Activated CD4-positive, alpha-beta memory T cell treated with anti-CD3 and anti-CD28 coated beads, Interleukin-2, amount 10 ng/mL, durations not matched to agents 7 days and 5 days (primary cell): ENCODE results near the gene METTL25B. TPM values are rescaled to one million over a fixed set of nuclear protein-coding genes. Genes with fewer than 3 reads are reported as not detected.

Source experiments
- CTCF ChIA-PET: fragments of 350-600 bp; sonication (Branson Sonifier 250); formaldehyde crosslinking; loops from one replicate; lab custom pipeline; 2021; ENCODE audit warnings: antibody characterized with exemption, inconsistent platforms; lab: Charles Lee
- POLR2A ChIA-PET: fragments of 350-600 bp; sonication (Branson Sonifier 250); formaldehyde crosslinking; loops from one replicate; lab custom pipeline; 2021; ENCODE audit warnings: antibody characterized with exemption; lab: Charles Lee
- DNase-seq: peaks from one replicate; pipeline ENCODE4 v3.0.0-alpha.2; 2020
- H3K27ac Mint-ChIP-seq: one replicate; pipeline ENCODE4 v1.8.0; 2021; ENCODE audit warnings: mild to moderate bottlenecking, mixed read lengths
- H3K27me3 Mint-ChIP-seq: one replicate; pipeline ENCODE4 v1.8.0; 2021; ENCODE audit warnings: mixed read lengths
- H3K36me3 Mint-ChIP-seq: one replicate; pipeline ENCODE4 v1.8.0; 2021; ENCODE audit warnings: low read depth, mixed read lengths
- H3K4me1 Mint-ChIP-seq: one replicate; pipeline ENCODE4 v1.8.0; 2021; ENCODE audit warnings: mixed read lengths
- H3K4me3 Mint-ChIP-seq: one replicate; pipeline ENCODE4 v1.8.0; 2021; ENCODE audit warnings: mild to moderate bottlenecking, mixed read lengths
- H3K9me3 Mint-ChIP-seq: one replicate; pipeline ENCODE4 v1.8.0; 2021; ENCODE audit warnings: mixed read lengths
- total RNA-seq, 2 experiments: library from RNA; stranded (reverse); gene quantifications; one replicate each; pipeline ENCODE4 v1.2.3, GENCODE V29; 2021

METTL25B gene
- total RNA-seq, 2 experiments from 2014 or later, result 40.3 to 44.3 TPM

DNA sequence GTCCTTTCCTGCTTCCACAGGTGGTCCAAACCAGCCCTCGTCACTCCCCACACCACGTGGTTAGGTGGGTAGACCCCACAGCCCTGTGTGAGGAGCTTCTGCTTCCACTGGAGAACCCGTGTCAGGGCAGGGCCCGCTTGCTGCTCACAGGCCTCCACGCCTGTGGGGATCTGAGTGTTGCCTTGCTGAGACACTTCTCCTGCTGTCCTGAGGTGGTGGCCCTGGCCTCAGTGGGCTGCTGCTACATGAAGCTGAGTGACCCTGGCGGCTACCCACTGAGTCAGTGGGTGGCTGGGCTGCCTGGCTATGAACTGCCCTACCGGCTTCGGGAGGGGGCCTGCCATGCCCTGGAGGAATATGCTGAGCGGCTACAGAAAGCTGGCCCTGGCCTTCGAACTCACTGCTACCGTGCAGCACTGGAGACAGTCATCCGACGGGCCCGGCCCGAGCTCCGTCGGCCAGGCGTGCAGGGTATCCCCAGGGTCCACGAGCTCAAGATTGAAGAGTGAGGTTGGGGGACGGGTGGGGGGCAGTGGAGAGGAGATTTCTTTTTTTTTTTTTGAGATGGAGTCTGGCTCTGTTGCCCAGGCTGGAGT is 5.8 kb downstream of the METTL25B start:
- POLR2A ChIA-PET, result interaction anchor here (1.2 to 1.6 kb wide), 2 partner anchors 8 to 18 kb away, joined by 4 to 7 read pairs; partner anchors contain the start of gene HDGF
- peaks cover 27% of the 10 kb centered on the region for H3K36me3 Mint-ChIP-seq
- CTCF ChIA-PET, result interaction anchor here (0.6 kb wide), 1 partner anchor 45 kb away, joined by 5 read pairs; no protein-coding TSS in a partner anchor
- no peak overlapping the region for H3K4me3 Mint-ChIP-seq
- no peak overlapping the region for H3K27ac Mint-ChIP-seq
- no peaks in the 10 kb centered on the region for H3K9me3 Mint-ChIP-seq
- DNase-seq, result no peak
- H3K4me1 Mint-ChIP-seq, result peaks cover 22% of the 10 kb centered on the region
- H3K27me3 Mint-ChIP-seq, result no peaks in the 10 kb centered on the region

DNA sequence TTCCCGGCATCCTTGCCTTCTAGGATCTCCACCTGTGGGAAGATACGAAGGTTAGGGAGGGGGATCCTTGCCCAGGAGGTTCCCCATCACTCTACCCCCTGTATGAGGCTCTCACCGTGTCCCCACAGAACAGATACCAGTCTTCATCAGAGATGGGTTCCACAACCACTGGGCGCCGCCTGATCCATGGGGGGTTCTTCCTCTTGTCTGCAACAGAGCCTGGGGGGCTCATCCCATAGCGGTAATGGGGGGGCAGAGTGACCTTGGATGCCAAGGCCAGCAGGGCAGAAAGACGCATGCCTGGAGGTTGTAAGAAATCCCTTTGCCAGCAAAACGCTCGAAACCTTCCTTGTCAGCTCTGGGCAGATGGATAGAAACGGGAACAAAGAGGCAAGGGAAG is 10.1 kb downstream of the METTL25B start:
- H3K4me1 Mint-ChIP-seq, result peaks cover 44% of the 10 kb centered on the region
- no peak overlapping the region for H3K4me3 Mint-ChIP-seq
- H3K36me3 Mint-ChIP-seq, result peaks cover 41% of the 10 kb centered on the region
- no peak for DNase-seq
- no peak overlapping the region for H3K27ac Mint-ChIP-seq
- ChIA-PET POLR2A (interaction anchor here (5.4 kb wide), 1 partner anchor 10 kb away, joined by 150 read pairs; the partner anchor contains the start of genes ISG20L2 and METTL25B), CTCF (interaction anchor here (1.3 kb wide), 2 partner anchors 8 to 12 kb away, joined by 3 to 9 read pairs; no protein-coding TSS in a partner anchor)
- no peaks in the 10 kb centered on the region for H3K9me3 Mint-ChIP-seq
- no peaks in the 10 kb centered on the region for H3K27me3 Mint-ChIP-seq

DNA sequence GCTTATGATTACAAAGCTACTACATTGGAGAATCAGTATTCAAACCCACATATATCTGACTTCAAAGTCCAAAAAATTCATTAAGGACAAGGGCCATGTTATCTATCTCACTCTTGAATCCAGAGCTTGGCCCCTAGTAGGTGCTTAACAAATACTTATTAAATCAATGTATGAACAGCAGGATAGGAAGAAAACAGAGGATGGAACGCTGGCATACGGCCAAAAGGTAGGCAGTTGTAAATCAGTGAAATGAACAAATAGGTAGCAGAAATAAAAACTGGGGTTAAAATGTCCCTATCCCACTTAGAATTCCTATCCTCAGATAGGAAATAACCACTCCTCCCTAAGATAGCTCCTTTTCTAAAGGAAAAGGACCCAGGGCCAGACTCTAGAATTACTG is 10.6 kb downstream of the METTL25B start:
- CTCF ChIA-PET, result interaction anchor here (1.3 kb wide), 2 partner anchors 9 to 13 kb away, joined by 3 to 9 read pairs; no protein-coding TSS in a partner anchor
- no peak overlapping the region for H3K27ac Mint-ChIP-seq
- peaks cover 46% of the 10 kb centered on the region for H3K36me3 Mint-ChIP-seq

DNA sequence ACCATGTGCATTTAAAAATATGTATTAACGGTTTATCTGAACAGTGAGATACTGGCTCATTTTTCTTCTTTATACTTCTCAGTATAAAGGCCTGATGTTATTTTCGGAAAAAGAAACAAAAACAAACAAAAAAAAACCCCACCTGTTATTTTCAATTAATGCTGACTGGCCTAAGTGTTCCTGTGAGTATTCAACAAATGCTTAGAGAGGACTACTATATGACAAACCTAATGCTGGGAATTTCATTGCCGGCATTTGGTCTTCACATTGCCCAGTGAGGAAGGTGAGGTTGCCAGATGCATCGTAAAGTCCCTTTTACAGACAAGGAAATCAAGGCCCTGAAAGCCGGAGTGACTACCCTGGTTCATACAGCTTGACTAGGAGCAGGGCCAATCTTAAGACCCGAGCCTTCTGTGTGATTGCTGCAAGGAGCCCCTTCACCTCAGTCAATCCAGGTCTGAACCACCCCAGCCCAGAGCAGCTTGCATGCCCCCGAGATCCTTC is 12.0 kb downstream of the METTL25B start:
- POLR2A ChIA-PET, result interaction anchor here (1.3 to 5.4 kb wide), 4 partner anchors 11 to 68 kb away, joined by 6 to 150 read pairs (median 82); partner anchors contain the start of genes HDGF, ISG20L2, METTL25B and PRCC
- Mint-ChIP-seq H3K27me3 (no peaks in the 10 kb centered on the region), H3K4me1 (peaks cover 59% of the 10 kb centered on the region), H3K27ac (peak overlapping the region; percentile 97), H3K9me3 (no peaks in the 10 kb centered on the region), H3K36me3 (peaks cover 57% of the 10 kb centered on the region), H3K4me3 (peak overlapping the region; percentile 99)
- DNase-seq, result no peak
- CTCF ChIA-PET, result interaction anchor here (0.5 to 3.6 kb wide), 11 partner anchors 11 to 260 kb away, joined by 3 to 78 read pairs (median 4); partner anchors contain the start of genes HDGF, ISG20L2, METTL25B and NTRK1

More for the DNA sequence above, 10.6 kb downstream of the METTL25B start:
- H3K27me3 Mint-ChIP-seq, result no peaks in the 10 kb centered on the region
- peaks cover 49% of the 10 kb centered on the region for H3K4me1 Mint-ChIP-seq
- H3K4me3 Mint-ChIP-seq, result peak overlapping the region; percentile 0
- no peaks in the 10 kb centered on the region for H3K9me3 Mint-ChIP-seq
- POLR2A ChIA-PET, result interaction anchor here (5.4 kb wide), 1 partner anchor 10 kb away, joined by 150 read pairs; the partner anchor contains the start of genes ISG20L2 and METTL25B
- no peak for DNase-seq

DNA sequence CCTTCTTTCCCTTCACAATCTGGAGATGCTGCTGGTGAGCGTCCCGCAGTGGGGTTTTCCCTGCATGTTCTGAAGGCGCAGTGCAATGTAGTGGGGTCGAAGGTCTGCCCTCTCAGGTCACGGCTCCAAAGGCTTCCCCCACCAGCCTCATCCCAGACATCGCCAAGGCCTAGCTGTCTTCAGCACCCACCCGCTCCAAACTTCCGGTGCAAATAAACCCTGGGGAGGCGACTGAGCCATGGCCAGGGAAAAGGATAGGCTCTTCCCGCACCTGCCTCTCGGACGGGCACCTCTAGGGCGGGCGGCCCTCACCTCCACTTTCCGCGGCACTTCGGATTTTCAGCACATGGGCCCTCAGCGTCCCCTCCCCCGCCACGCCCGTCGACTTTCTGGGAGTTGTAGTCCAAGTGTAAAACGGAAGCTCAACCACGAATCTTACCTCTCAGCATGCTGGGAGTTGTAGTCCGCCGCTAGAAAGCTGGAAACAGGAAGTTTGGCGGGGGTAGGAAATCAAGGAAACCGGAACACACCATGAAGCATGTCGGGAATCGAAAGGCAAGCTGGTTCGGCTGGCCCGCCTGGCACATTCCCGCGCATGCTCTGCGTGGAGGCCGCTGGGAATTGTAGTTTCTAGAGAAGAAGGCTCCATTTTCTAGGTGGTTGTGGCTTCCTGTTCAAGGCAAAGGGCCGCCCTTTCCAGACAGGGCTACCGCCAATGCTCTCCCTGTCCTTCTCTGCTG is 12.6 kb downstream of the METTL25B start, which contains the start of gene MRPL24:
Gene MRPL24 (minus strand): TSS at position 348 of the 740 bp plus-strand sequence. CDS start 2,384 bp downstream, outside the sequence.
- CTCF ChIA-PET, result interaction anchor here (0.5 to 3.6 kb wide), 15 partner anchors 9 to 260 kb away, joined by 3 to 78 read pairs (median 3); partner anchors contain the start of genes HDGF, ISG20L2, METTL25B and NTRK1
- Mint-ChIP-seq H3K4me3 (peak within 1 kb of the TSS; percentile 99), H3K27ac (peak within 1 kb of the TSS; percentile 97), H3K36me3 (peaks cover 63% of the 10 kb centered on the region), H3K4me1 (peaks cover 66% of the 10 kb centered on the region), H3K9me3 (no peaks in the 10 kb centered on the region), H3K27me3 (no peaks in the 10 kb centered on the region)
- peak; percentile 98 for DNase-seq
- POLR2A ChIA-PET, result interaction anchor here (0.6 to 5.4 kb wide), 7 partner anchors 10 to 118 kb away, joined by 3 to 150 read pairs (median 8); partner anchors contain the start of genes HDGF, INSRR, ISG20L2 and METTL25B

DNA sequence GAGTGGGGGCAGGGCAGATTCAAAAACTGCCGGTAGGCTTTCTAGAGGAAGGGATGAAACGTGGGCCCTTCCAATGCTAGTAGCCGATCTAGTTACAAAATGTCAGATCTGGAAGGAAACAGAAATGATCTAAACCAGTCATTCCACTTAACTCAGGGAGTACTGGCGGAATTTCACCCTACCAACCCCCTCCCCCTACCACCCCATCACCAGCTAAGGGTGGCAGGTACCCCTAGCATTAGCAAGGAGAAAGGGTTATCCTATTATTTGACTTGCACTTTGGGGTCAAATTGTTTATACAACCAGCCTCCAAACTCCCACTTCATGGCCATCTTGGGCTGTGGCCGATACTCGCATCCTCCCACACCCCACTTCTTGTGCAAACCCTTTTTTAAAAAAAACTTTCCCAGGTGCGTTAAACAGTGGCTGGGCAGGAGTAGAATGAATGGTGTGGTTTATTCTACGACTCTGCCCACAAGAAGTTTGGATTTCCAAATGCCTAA is 13.3 kb downstream of the METTL25B start:
- Mint-ChIP-seq H3K4me3 (peak overlapping the region; percentile 99), H3K36me3 (peaks cover 66% of the 10 kb centered on the region), H3K27me3 (no peaks in the 10 kb centered on the region), H3K9me3 (no peaks in the 10 kb centered on the region), H3K27ac (peak overlapping the region; percentile 97), H3K4me1 (peaks cover 72% of the 10 kb centered on the region)
- ChIA-PET CTCF (interaction anchor here (0.7 to 3.6 kb wide), 15 partner anchors 10 to 261 kb away, joined by 3 to 78 read pairs (median 3); partner anchors contain the start of genes HDGF, ISG20L2, METTL25B and NTRK1), POLR2A (interaction anchor here (0.6 to 5.4 kb wide), 7 partner anchors 10 to 118 kb away, joined by 3 to 150 read pairs (median 8); partner anchors contain the start of genes HDGF, INSRR, ISG20L2 and METTL25B)
- peak; percentile 37 for DNase-seq

DNA sequence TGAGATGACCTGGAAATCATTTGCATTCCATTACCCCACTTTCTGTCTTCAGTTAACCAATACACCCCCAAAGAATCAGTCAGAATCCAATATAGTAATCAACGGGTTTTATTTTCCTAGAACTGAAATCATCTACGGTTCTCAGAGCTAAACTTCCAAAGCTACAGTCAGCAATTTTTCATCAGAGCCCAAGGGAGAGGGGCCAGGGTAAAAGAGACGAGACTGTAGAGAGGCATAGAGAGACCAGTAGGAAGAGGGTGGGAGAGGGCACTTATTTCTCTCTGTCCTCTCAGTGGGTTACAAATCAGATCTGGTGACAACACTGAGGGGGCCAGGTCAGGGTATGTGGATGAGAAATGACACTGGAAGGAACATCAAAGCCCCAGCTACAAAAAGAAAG is 13.7 kb downstream of the METTL25B start:
- Mint-ChIP-seq H3K4me3 (peak overlapping the region; percentile 99), H3K27me3 (no peaks in the 10 kb centered on the region), H3K27ac (peak overlapping the region; percentile 97), H3K4me1 (peaks cover 76% of the 10 kb centered on the region), H3K36me3 (peaks cover 66% of the 10 kb centered on the region), H3K9me3 (no peaks in the 10 kb centered on the region)
- no peak for DNase-seq
- ChIA-PET CTCF (interaction anchor here (0.7 to 3.6 kb wide), 6 partner anchors 10 to 97 kb away, joined by 3 to 78 read pairs (median 3); partner anchors contain the start of genes HDGF, ISG20L2 and METTL25B), POLR2A (interaction anchor here (2.2 to 5.4 kb wide), 4 partner anchors 9 to 75 kb away, joined by 8 to 150 read pairs (median 82); partner anchors contain the start of genes HDGF, ISG20L2, METTL25B and PRCC)

DNA sequence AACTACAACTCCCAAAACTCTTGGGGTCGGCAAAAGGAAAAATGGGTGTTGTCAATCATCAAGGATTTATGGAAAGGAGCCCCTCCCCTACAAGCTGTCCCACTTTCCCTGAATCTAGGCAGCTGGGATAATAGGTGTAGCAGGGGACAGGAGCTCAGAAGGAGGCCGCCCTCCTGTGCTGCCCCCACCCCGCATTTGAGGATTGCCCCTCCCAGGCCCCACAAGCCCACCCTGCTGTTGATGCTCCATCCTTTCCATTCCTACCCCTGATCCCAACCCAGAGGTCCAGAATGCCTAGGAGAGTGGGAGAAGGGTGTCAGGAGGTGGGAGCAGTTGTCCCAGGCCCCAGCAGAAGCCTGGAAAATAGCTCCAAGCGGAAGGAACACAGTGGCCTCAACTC is 14.5 kb downstream of the METTL25B start:
- no peaks in the 10 kb centered on the region for H3K9me3 Mint-ChIP-seq
- peak overlapping the region; percentile 97 for H3K27ac Mint-ChIP-seq
- CTCF ChIA-PET, result interaction anchor here (0.8 to 3.6 kb wide), 3 partner anchors 9 to 15 kb away, joined by 3 to 78 read pairs (median 3); partner anchors contain the start of genes HDGF, ISG20L2 and METTL25B
- POLR2A ChIA-PET, result interaction anchor here (2.2 to 5.4 kb wide), 4 partner anchors 8 to 74 kb away, joined by 8 to 150 read pairs (median 82); partner anchors contain the start of genes HDGF, ISG20L2, METTL25B and PRCC
- H3K4me1 Mint-ChIP-seq, result peaks cover 83% of the 10 kb centered on the region
- no peak overlapping the region for H3K4me3 Mint-ChIP-seq
- H3K27me3 Mint-ChIP-seq, result no peaks in the 10 kb centered on the region
- DNase-seq, result no peak
- peaks cover 67% of the 10 kb centered on the region for H3K36me3 Mint-ChIP-seq

DNA sequence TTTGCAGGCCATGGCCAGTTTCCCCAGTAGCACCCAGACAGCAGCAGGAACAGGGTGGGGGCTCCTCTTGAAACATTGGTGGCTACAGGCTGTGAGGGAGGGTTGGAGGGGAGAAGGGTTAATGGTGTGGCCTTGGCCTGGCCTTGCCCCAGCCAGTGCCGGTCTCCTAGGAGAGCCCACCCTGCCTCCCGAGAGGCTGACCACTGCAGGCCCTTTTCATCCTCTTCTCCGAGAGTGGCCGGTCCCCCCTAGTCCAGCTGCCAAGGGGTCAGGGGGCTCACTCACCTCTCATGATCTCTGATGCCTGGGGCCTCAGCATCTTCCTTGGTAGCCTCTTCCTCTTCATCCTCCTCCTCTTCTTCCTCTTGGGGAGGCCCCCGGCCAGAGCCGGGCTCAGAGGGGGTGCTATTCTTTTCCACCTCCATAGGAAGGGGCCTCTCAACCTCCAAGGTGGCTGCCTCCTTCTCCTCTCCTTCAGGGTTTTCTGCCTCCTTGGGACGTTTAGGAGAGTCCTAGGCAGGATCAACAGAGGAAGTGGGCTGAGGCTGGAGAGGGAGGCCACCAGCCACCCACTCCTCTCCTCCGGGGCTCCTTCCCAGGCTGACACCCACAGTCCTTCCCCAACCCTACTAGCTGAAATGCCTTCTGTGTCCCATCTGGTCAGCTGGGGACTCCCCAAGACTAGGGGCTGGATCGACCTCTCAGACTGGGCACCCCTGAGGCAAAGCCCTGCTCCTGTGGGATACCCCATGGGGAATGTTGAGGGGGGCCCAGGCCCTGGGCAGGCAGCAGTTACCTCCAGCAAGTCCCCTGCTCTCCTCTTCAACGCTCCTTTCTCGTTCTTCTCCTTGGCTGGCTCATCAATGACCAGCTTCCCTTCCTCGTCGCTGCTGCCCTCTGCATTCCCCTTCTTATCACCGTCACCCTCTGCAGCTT is 15.4 kb downstream of the METTL25B start:
- ChIA-PET CTCF (interaction anchor here (3.6 kb wide), 1 partner anchor 16 kb away, joined by 78 read pairs; the partner anchor contains the start of genes ISG20L2 and METTL25B), POLR2A (interaction anchor here (3.6 to 5.4 kb wide), 4 partner anchors 8 to 24 kb away, joined by 39 to 150 read pairs (median 82); partner anchors contain the start of genes HDGF, ISG20L2, METTL25B and PRCC)
- no peaks in the 10 kb centered on the region for H3K9me3 Mint-ChIP-seq
- H3K4me3 Mint-ChIP-seq, result no peak overlapping the region
- DNase-seq, result no peak
- H3K27ac Mint-ChIP-seq, result peak overlapping the region; percentile 97
- H3K4me1 Mint-ChIP-seq, result peaks cover 89% of the 10 kb centered on the region
- H3K36me3 Mint-ChIP-seq, result peaks cover 65% of the 10 kb centered on the region
- H3K27me3 Mint-ChIP-seq, result no peaks in the 10 kb centered on the region

DNA sequence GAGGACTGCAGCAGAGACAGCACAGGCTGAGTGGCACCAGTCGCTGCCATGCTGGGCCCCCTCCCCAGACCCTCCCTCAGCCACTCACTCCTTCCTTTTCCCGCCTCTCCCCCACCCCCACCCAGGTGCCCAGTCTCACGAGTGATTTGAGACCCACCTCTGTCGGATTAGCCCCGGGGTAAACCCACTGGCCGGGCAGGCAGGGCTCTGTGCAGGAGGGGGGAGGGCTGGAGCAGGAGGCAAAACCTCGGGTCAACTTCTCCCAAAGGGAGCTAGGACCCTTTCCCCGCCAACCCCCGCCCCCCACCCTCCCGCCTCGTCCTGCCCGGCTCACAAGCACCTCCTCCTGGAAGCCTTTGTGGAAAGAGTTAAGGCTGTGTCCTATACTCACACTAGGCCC is 16.1 kb downstream of the METTL25B start:
- peaks cover 89% of the 10 kb centered on the region for H3K4me1 Mint-ChIP-seq
- H3K27ac Mint-ChIP-seq, result peak overlapping the region; percentile 66
- H3K27me3 Mint-ChIP-seq, result no peaks in the 10 kb centered on the region
- H3K9me3 Mint-ChIP-seq, result no peaks in the 10 kb centered on the region
- CTCF ChIA-PET, result no interaction called here
- POLR2A ChIA-PET, result interaction anchor here (4.9 kb wide), 1 partner anchor 17 kb away, joined by 39 read pairs; the partner anchor contains the start of genes ISG20L2 and METTL25B
- DNase-seq, result no peak
- peaks cover 68% of the 10 kb centered on the region for H3K36me3 Mint-ChIP-seq
- no peak overlapping the region for H3K4me3 Mint-ChIP-seq
